Liver (tissue), 9 donors: ENCODE data around the gene ZFYVE28. TPM values are rescaled to one million over a fixed set of nuclear protein-coding genes. Genes with fewer than 3 reads are reported as not detected.

Source experiments
- DNase-seq: peaks from one replicate; pipeline ENCODE4 v3.0.0-alpha.2; 2017; ENCODE audit warnings: low spot score
- H3K27ac ChIP-seq, 2 donors: one replicate each; pipeline ENCODE4 v1.7.0; 2013; ENCODE audit warnings: inconsistent platforms in 2 of 2, low read length in 2 of 2, control low read depth in 1 of 2, low read depth in 1 of 2, mild to moderate bottlenecking in 1 of 2
- H3K27me3 ChIP-seq, 4 donors: one replicate each; pipeline versions ENCODE4 v1.6.1 to v1.7.0; 2013; ENCODE audit warnings: low read length in 3 of 4, inconsistent platforms in 1 of 4, mild to moderate bottlenecking in 1 of 4, moderate library complexity in 1 of 4; ENCODE audit not compliant: control insufficient read depth in 4 of 4, insufficient read depth in 4 of 4
- H3K36me3 ChIP-seq, 4 donors: one replicate each; pipeline versions ENCODE4 v1.6.1 to v1.7.0; 2013; ENCODE audit warnings: low read length in 3 of 4, mild to moderate bottlenecking in 3 of 4, low read depth in 1 of 4, moderate library complexity in 1 of 4; ENCODE audit not compliant: control insufficient read depth in 4 of 4, insufficient read depth in 3 of 4
- H3K4me1 ChIP-seq, 4 donors: one replicate each; pipeline versions ENCODE4 v1.6.1 to v1.7.0; 2013; ENCODE audit warnings: low read length in 3 of 4, mild to moderate bottlenecking in 3 of 4, moderate library complexity in 1 of 4; ENCODE audit not compliant: control insufficient read depth in 4 of 4, insufficient read depth in 4 of 4
- H3K4me3 ChIP-seq, 3 donors: one replicate each; pipeline versions ENCODE4 v1.6.1 to v1.7.0; 2013; ENCODE audit warnings: low read length in 3 of 3, control low read depth in 1 of 3, low read depth in 1 of 3, mild to moderate bottlenecking in 1 of 3
- H3K9ac ChIP-seq, 2 donors: one replicate each; pipeline ENCODE4 v1.7.0; 2013; ENCODE audit warnings: low read length in 2 of 2, mild to moderate bottlenecking in 2 of 2, moderate library complexity in 2 of 2, control low read depth in 1 of 2, low read depth in 1 of 2
- H3K9me3 ChIP-seq, 4 donors: one replicate each; pipeline versions ENCODE4 v1.6.1 to v1.7.0; 2013; ENCODE audit warnings: low read length in 3 of 4; ENCODE audit not compliant: control insufficient read depth in 4 of 4
- EGR1 ChIP-seq, 2 donors: IDR thresholded peaks; 2 replicates each; pipeline ENCODE4 v1.6.1; 2016 to 2018; ENCODE audit warnings: antibody characterized with exemption in 2 of 2, low read depth in 2 of 2
- FOXA2 ChIP-seq: IDR thresholded peaks from 2 replicates; pipeline ENCODE4 v1.6.1; 2016; ENCODE audit warnings: antibody characterized with exemption
- HNF4A ChIP-seq, 2 donors: conservative IDR thresholded peaks; 2 replicates each; pipeline ENCODE4 v1.6.1; 2016; ENCODE audit warnings: antibody characterized with exemption in 2 of 2, mild to moderate bottlenecking in 2 of 2
- JUND ChIP-seq, 2 donors: IDR thresholded peaks; 2 replicates each; pipeline ENCODE4 v1.6.1; 2016; ENCODE audit warnings: antibody characterized with exemption in 2 of 2
- TAF1 ChIP-seq: conservative IDR thresholded peaks from 2 replicates; pipeline ENCODE4 v1.6.1; 2016; ENCODE audit warnings: antibody characterized with exemption, mild to moderate bottlenecking
- YY1 ChIP-seq: IDR thresholded peaks from 2 replicates; pipeline ENCODE4 v1.6.1; 2016; ENCODE audit warnings: antibody characterized with exemption, mild to moderate bottlenecking
- WGBS: extraction: QIAGEN DNeasy Blood & Tissue Kit; methylation state at CpG from one replicate; pipeline ENCODE4 v1.1.7; 2013; 5-methylcytosine and 5-hydroxymethylcytosine counted together
- polyA plus RNA-seq, 2 donors: library from polyadenylated mRNA; stranded (reverse) in 1 of 2; unstranded in 1 of 2; fragments of 200-250 nt in 1 of 2; fragments of >200 nt in 1 of 2; fragmentation: Nextera tagmentation in 1 of 2; extraction: Ambion mirVana in 1 of 2; gene quantifications; one replicate each; pipeline versions ENCODE4 v1.2.1 to v1.2.3, GENCODE V29; 2013 to 2015
- total RNA-seq, 2 donors: library from RNA; depleted of rRNA; stranded (reverse); fragments of >200 nt; gene quantifications; one replicate each; pipeline ENCODE4 v1.2.3, GENCODE V29; 2014
- TF ChIP-seq, protein P1 (sequence below): IDR thresholded peaks from 2 replicates; pipeline ENCODE4 v1.6.1; 2016; ENCODE audit warnings: antibody characterized with exemption, mild to moderate bottlenecking
- TF ChIP-seq, protein P2 (sequence below): IDR thresholded peaks from 2 replicates; pipeline ENCODE4 v1.6.1; 2016; ENCODE audit warnings: antibody characterized with exemption
- TF ChIP-seq, protein P3 (sequence below): IDR thresholded peaks from 2 replicates; pipeline ENCODE4 v1.6.1; 2016; ENCODE audit warnings: antibody characterized with exemption
- donor health status: healthy.
- donor health status: healthy.
- donor health status: healthy.
- donor health status: healthy.
- donor health status: healthy.

ZFYVE28 gene
- total and polyA plus RNA-seq, 4 donors = 2.0 to 6.1 (median 2.7) TPM

DNA sequence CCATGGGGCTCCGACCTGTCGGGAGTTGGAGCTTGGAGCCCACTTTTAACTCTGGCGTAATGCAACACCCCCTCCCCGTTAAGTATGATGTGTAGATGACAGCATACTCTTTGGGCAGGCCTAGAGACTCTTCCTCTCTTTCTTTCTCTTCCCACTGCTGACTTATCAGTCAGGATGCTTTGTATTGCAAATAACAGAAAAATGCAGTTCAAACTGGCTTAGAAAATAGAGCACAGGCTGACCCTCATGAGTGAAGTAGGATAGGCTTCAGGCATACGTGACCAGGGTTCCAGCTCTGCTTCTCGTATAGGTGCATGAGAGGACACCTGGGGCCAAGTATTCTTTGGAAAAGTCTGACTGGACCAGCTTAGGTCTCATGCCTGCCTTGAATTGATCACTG is 27.1 kb upstream of the ZFYVE28 start:
- Histone ChIP-seq H3K27ac (no peak overlapping the region), H3K27me3 (no peaks in the 10 kb centered on the region), H3K9me3 (no peaks in the 10 kb centered on the region), H3K36me3 (no peaks in the 10 kb centered on the region), H3K9ac (no peak overlapping the region), H3K4me3 (no peak overlapping the region), H3K4me1 (no peaks in the 10 kb centered on the region)
- no peak for DNase-seq
- WGBS = 95% methylated on average over 6 of the region's 6 CpGs
- TF ChIP-seq HNF4A (conservative IDR thresholded peaks at IDR 0.05) (no peak), YY1 (no peak), EGR1 (IDR thresholded peaks at IDR 0.05; ENCODE audit: low read depth in 2 of 2) (no peak)
- TF ChIP-seq, protein P1, sequence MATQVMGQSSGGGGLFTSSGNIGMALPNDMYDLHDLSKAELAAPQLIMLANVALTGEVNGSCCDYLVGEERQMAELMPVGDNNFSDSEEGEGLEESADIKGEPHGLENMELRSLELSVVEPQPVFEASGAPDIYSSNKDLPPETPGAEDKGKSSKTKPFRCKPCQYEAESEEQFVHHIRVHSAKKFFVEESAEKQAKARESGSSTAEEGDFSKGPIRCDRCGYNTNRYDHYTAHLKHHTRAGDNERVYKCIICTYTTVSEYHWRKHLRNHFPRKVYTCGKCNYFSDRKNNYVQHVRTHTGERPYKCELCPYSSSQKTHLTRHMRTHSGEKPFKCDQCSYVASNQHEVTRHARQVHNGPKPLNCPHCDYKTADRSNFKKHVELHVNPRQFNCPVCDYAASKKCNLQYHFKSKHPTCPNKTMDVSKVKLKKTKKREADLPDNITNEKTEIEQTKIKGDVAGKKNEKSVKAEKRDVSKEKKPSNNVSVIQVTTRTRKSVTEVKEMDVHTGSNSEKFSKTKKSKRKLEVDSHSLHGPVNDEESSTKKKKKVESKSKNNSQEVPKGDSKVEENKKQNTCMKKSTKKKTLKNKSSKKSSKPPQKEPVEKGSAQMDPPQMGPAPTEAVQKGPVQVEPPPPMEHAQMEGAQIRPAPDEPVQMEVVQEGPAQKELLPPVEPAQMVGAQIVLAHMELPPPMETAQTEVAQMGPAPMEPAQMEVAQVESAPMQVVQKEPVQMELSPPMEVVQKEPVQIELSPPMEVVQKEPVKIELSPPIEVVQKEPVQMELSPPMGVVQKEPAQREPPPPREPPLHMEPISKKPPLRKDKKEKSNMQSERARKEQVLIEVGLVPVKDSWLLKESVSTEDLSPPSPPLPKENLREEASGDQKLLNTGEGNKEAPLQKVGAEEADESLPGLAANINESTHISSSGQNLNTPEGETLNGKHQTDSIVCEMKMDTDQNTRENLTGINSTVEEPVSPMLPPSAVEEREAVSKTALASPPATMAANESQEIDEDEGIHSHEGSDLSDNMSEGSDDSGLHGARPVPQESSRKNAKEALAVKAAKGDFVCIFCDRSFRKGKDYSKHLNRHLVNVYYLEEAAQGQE = no peak
- TF ChIP-seq, protein P2, sequence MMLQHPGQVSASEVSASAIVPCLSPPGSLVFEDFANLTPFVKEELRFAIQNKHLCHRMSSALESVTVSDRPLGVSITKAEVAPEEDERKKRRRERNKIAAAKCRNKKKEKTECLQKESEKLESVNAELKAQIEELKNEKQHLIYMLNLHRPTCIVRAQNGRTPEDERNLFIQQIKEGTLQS = no peak

DNA sequence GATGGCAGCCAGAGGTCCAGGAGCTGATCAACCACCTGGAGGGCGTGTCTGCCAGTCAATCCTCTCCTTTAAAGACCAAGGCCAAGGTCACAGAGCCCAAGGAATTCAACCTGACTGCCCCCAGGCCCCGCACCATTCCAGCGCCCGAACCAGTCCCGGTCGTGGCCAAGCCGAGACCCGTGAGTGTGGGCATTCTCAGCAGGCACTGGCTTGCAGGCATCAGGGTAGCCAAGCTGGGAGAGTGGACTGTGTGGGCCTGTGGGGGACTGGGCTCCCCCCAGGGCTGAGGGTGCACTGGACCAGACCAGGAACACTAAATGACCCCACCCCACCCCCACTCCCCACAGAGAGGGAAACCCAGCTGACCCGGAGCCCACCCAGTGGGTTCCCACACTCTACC is 26.7 kb upstream of the ZFYVE28 start:
- no peak overlapping the region for H3K9ac ChIP-seq
- WGBS = 98% methylated on average over 9 of the region's 9 CpGs
- no peaks in the 10 kb centered on the region for H3K36me3 ChIP-seq
- TF ChIP-seq YY1 = no peak
- TF ChIP-seq, protein P1 = no peak
- TF ChIP-seq TAF1 = no peak
- no peak for TF ChIP-seq HNF4A (conservative IDR thresholded peaks at IDR 0.05)
- TF ChIP-seq FOXA2 = no peak
- TF ChIP-seq JUND (IDR thresholded peaks at IDR 0.05) = no peak
- TF ChIP-seq, protein P3, sequence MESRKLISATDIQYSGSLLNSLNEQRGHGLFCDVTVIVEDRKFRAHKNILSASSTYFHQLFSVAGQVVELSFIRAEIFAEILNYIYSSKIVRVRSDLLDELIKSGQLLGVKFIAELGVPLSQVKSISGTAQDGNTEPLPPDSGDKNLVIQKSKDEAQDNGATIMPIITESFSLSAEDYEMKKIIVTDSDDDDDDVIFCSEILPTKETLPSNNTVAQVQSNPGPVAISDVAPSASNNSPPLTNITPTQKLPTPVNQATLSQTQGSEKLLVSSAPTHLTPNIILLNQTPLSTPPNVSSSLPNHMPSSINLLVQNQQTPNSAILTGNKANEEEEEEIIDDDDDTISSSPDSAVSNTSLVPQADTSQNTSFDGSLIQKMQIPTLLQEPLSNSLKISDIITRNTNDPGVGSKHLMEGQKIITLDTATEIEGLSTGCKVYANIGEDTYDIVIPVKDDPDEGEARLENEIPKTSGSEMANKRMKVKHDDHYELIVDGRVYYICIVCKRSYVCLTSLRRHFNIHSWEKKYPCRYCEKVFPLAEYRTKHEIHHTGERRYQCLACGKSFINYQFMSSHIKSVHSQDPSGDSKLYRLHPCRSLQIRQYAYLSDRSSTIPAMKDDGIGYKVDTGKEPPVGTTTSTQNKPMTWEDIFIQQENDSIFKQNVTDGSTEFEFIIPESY = no peak
- DNase-seq = no peak
- no peaks in the 10 kb centered on the region for H3K27me3 ChIP-seq
- H3K27ac ChIP-seq = no peak overlapping the region
- no peak overlapping the region for H3K4me3 ChIP-seq
- no peaks in the 10 kb centered on the region for H3K9me3 ChIP-seq
- H3K4me1 ChIP-seq = no peaks in the 10 kb centered on the region
